Measurements from ENCODE around the gene ANAPC2. TPM values are rescaled to one million over a fixed set of nuclear protein-coding genes. Genes with fewer than 3 reads are reported as not detected.
A peak's percentile ranks its signal among the peaks of the same experiment; 100 is the strongest.

Gene ANAPC2
- total and polyA plus RNA-seq, 8 donors = 22.2 to 122 (median 34.7) TPM

GRCh38 chr9:137168904-137169856, 19.2 kb downstream of the ANAPC2 start:
- peak; percentile 63 to 82 (median 80) for ATAC-seq
- intact Hi-C loops (cut with DNase I) = no loop called here
- no peak for TF ChIP-seq CTCF (IDR thresholded peaks at IDR 0.05)
- no peaks in the 10 kb centered on the region for H3K36me3 ChIP-seq
- H3K9me3 ChIP-seq = no peaks in the 10 kb centered on the region
- no peak overlapping the region for H3K27ac ChIP-seq
- DNase-seq = peak in 5 of 6 donors; percentile 57 to 80 (median 69)
- 0% methylated on average over 103 to 124 of the region's 124 CpGs for WGBS, 2 donors
- no peak for FAIRE-seq
- no peaks in the 10 kb centered on the region for H3K27me3 ChIP-seq
- peak overlapping the region; percentile 6 to 47 (median 31) for H3K4me3 ChIP-seq
- H3K4me1 ChIP-seq = peaks cover 6 to 14% (median 13%) of the 10 kb centered on the region in 3 donors

GRCh38 chr9:137168573-137168903, 19.8 kb downstream of the ANAPC2 start:
- Histone ChIP-seq H3K9me3 (no peaks in the 10 kb centered on the region), H3K4me3 (peak overlapping the region; percentile 6 to 47 (median 31)), H3K27ac (no peak overlapping the region), H3K36me3 (no peaks in the 10 kb centered on the region), H3K27me3 (peaks cover 0 to 4% (median 0%) of the 10 kb centered on the region in 4 donors), H3K4me1 (peaks cover 6 to 14% (median 13%) of the 10 kb centered on the region in 3 donors)
- DNase-seq = no peak
- no peak for FAIRE-seq
- ATAC-seq = peak; percentile 2 to 20 (median 12)
- TF ChIP-seq CTCF (IDR thresholded peaks at IDR 0.05) = no peak
- 0% methylated on average over 35 to 36 of the region's 36 CpGs for WGBS, 2 donors
- intact Hi-C loops (cut with DNase I) = no loop called here

GRCh38 chr9:137167747-137168572, 20.4 kb downstream of the ANAPC2 start:
- 4 to 9% methylated on average over 38 to 57 of the region's 57 CpGs for WGBS, 2 donors
- H3K27ac ChIP-seq = no peak overlapping the region
- DNase-seq (no peak), FAIRE-seq (no peak), ATAC-seq (peak; percentile 1 to 56 (median 6))
- peaks cover 0 to 4% (median 0%) of the 10 kb centered on the region in 4 donors for H3K27me3 ChIP-seq
- H3K4me1 ChIP-seq = peaks cover 6 to 19% (median 13%) of the 10 kb centered on the region in 3 donors
- H3K36me3 ChIP-seq = no peaks in the 10 kb centered on the region
- no peaks in the 10 kb centered on the region for H3K9me3 ChIP-seq
- TF ChIP-seq CTCF (IDR thresholded peaks at IDR 0.05) = no peak
- intact Hi-C loops (cut with DNase I) = no loop called here
- H3K4me3 ChIP-seq = peak overlapping the region in 3 of 4 donors; percentile 26 to 47 (median 36)

GRCh38 chr9:137167277-137167746, 21.0 kb downstream of the ANAPC2 start:
- Histone ChIP-seq H3K27me3 (peaks cover 0 to 4% (median under 1%) of the 10 kb centered on the region in 4 donors), H3K36me3 (no peaks in the 10 kb centered on the region), H3K4me3 (peak overlapping the region in 1 of 4 donors; percentile 47), H3K9me3 (no peaks in the 10 kb centered on the region), H3K27ac (no peak overlapping the region), H3K4me1 (peaks cover 6 to 21% (median 15%) of the 10 kb centered on the region in 3 donors)
- DNase-seq (no peak), FAIRE-seq (no peak), ATAC-seq (no peak)
- no peak for TF ChIP-seq CTCF (IDR thresholded peaks at IDR 0.05)
- intact Hi-C loops (cut with DNase I) = no loop called here
- WGBS, 2 donors = 22 to 27% methylated on average over 25 to 44 of the region's 44 CpGs

Measured in pancreas (tissue), 10 donors.